Keratinocyte (primary cell): Measurements from ENCODE around the gene GLRX5. TPM values are rescaled to one million over a fixed set of nuclear protein-coding genes. Genes with fewer than 3 reads are reported as not detected.
A peak's percentile ranks its signal among the peaks of the same experiment; 100 is the strongest.

ENCODE experiments used
- DNase-seq: peaks from one replicate; pipeline ENCODE4 v3.0.0-alpha.2; 2011; ENCODE audit warnings: low read depth, missing footprints, low spot score
- FAIRE-seq: peaks from 2 replicates; lab custom pipeline; 2011; peaks lifted over from hg19 to GRCh38; lab: Jason Lieb, UNC
- H2AFZ ChIP-seq: 2 replicates; pipeline ENCODE4 v1.6.0; 2012; ENCODE audit warnings: low read length, control low read depth, inconsistent platforms; ENCODE audit not compliant: control insufficient read depth
- H3K27ac ChIP-seq: 2 replicates; pipeline ENCODE4 v1.5.1; 2011; ENCODE audit warnings: low read length; ENCODE audit not compliant: control insufficient read depth, insufficient read depth
- H3K27me3 ChIP-seq: 3 replicates; pipeline ENCODE4 v1.6.0; 2011; ENCODE audit warnings: low read length; ENCODE audit not compliant: control insufficient read depth, insufficient read depth; ENCODE audit errors: extremely low read depth
- H3K36me3 ChIP-seq, 2 experiments: 2 replicates in 1 of 2; 3 replicates in 1 of 2; pipeline ENCODE4 v1.5.1; 2011; ENCODE audit warnings: low read length in 2 of 2, mild to moderate bottlenecking in 1 of 2; ENCODE audit not compliant: control insufficient read depth in 2 of 2, insufficient read depth in 2 of 2; ENCODE audit errors: extremely low read depth in 1 of 2
- H3K4me1 ChIP-seq: 3 replicates; pipeline ENCODE4 v1.5.1; 2011; ENCODE audit warnings: low read length; ENCODE audit not compliant: control insufficient read depth, insufficient read depth; ENCODE audit errors: extremely low read depth
- H3K4me2 ChIP-seq: 3 replicates; pipeline ENCODE4 v1.6.0; 2011; ENCODE audit warnings: low read depth, low read length; ENCODE audit not compliant: control insufficient read depth, insufficient read depth; ENCODE audit errors: extremely low read depth
- H3K4me3 ChIP-seq, 3 experiments: fragments of 200-600 bp in 1 of 3; sonication (generic) in 1 of 3; 2 replicates in 2 of 3; 3 replicates in 1 of 3; pipeline ENCODE4 v1.5.1; 2011 to 2016; ENCODE audit warnings: low read length in 3 of 3, mild to moderate bottlenecking in 3 of 3, control low read depth in 2 of 3, inconsistent platforms in 1 of 3, low read depth in 1 of 3, mixed read lengths in 1 of 3, mixed run types in 1 of 3, moderate library complexity in 1 of 3; ENCODE audit not compliant: control insufficient read depth in 2 of 3, insufficient read depth in 2 of 3; ENCODE audit errors: extremely low read depth in 1 of 3
- H3K79me2 ChIP-seq: 2 replicates; pipeline ENCODE4 v1.6.0; 2012; ENCODE audit warnings: low read length; ENCODE audit not compliant: control insufficient read depth, insufficient read depth
- H3K9ac ChIP-seq: 3 replicates; pipeline ENCODE4 v1.6.0; 2011; ENCODE audit warnings: low read length; ENCODE audit not compliant: control insufficient read depth, insufficient read depth; ENCODE audit errors: extremely low read depth
- H3K9me1 ChIP-seq: 3 replicates; pipeline ENCODE4 v1.6.0; 2011; ENCODE audit warnings: low read length; ENCODE audit not compliant: control insufficient read depth, insufficient read depth; ENCODE audit errors: extremely low read depth
- H3K9me3 ChIP-seq: 2 replicates; pipeline ENCODE4 v1.5.1; 2012; ENCODE audit warnings: low read depth, low read length; ENCODE audit not compliant: control insufficient read depth
- H4K20me1 ChIP-seq: 3 replicates; pipeline ENCODE4 v1.6.0; 2011; ENCODE audit warnings: low read length; ENCODE audit not compliant: control insufficient read depth, insufficient read depth; ENCODE audit errors: extremely low read depth
- EZH2 ChIP-seq: IDR thresholded peaks from one replicate; pipeline ENCODE4 v1.6.1; 2012; ENCODE audit warnings: inconsistent platforms, mild to moderate bottlenecking, low read length, moderate library complexity
- dilution Hi-C: fragments of 300-500 bp; cut with MboI; formaldehyde crosslinking; loops from one replicate; pipeline ENCODE4 v1.7.0; 2020; ENCODE audit warnings: low sequenced_read_pairs; ENCODE audit not compliant: extremely low pct_ligation_motif_present
- polyA plus RNA-seq, 5 experiments: library from polyadenylated mRNA; depleted of rRNA in 3 of 5; stranded (reverse) in 3 of 5; stranded (forward) in 1 of 5; unstranded in 1 of 5; fragments of >200 nt; gene quantifications; 1 replicate in 1 of 5; 2 replicates in 3 of 5; 3 replicates in 1 of 5; pipeline versions ENCODE4 v1.2.1 to v1.2.3, GENCODE V29; 2011 to 2012; ENCODE audit warnings: missing spikeins in 2 of 5, low read depth in 1 of 5, low replicate concordance in 1 of 5
- TF ChIP-seq, protein P1 (sequence below), 3 experiments: IDR thresholded peaks in 1 of 3; conservative IDR thresholded peaks in 1 of 3; optimal IDR thresholded peaks in 1 of 3; 2 replicates in 2 of 3; 3 replicates in 1 of 3; pipeline versions ENCODE3 to v1.5.1; 2011; ENCODE audit warnings: low read length in 3 of 3, mild to moderate bottlenecking in 3 of 3, moderate library complexity in 2 of 3, control low read depth in 1 of 3, inconsistent platforms in 1 of 3; ENCODE audit not compliant: insufficient read depth in 2 of 3; ENCODE audit errors: extremely low read depth in 1 of 3

The GLRX5 gene
- polyA plus RNA-seq, 1 donor (not counting 4 experiments of a cell fraction or from before 2014, with no cell fraction given): 60.9 TPM

DNA sequence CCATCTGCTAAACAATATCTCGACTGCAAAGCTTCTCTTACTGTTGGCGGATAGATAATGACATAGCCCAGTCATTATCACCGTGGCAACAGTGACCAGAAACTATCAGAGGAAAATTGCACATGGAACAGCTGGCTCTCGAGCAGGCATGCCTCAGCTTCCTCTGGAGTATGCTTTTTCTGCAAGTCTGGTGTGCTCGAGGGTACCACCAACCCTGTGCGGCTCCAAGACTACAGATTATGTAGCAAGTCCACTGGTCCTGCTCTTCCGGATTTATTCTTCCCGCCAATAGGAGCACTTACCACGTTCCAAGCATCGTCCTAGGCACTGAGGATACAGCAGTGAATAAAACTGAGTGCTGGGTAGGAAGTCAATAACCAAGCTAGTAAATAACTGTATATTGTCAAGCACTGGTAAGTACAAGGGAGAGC is 1.4 kb upstream of the GLRX5 start:
- H4K20me1 ChIP-seq: peaks cover 11% of the 10 kb centered on the region

DNA sequence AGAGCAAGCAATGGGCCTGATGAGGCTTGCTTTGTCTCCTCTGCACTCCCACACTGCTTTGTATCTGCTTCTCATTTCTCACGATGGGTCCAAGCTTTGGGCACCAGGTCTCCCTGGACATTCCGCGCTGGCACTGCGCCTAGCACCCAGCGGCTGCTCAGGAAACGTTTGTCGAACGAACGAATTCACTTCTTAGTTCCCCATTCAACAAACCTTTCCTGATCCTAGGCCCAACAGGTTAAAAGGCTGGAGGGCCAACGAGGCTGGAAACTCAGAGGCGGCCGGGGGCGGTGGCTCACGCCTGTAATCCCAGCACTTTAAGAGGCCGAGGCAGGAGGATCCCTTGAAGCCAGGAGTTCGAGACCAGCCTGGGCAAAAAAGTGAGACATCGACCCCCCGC is 1.0 kb upstream of the GLRX5 start:
- Histone ChIP-seq H2AFZ (peak overlapping the region; percentile 32), H3K36me3 (peaks cover 1 to 6% of the 10 kb centered on the region in 2 experiments), H3K27me3 (no peaks in the 10 kb centered on the region), H3K27ac (peak overlapping the region; percentile 73), H3K9me1 (peaks cover 2% of the 10 kb centered on the region), H3K4me3 (peak overlapping the region; percentile 83 to 95 (median 94)), H3K79me2 (peaks cover 88% of the 10 kb centered on the region), H4K20me1 (peaks cover 11% of the 10 kb centered on the region), H3K4me2 (peak overlapping the region; percentile 97), H3K9me3 (no peaks in the 10 kb centered on the region), H3K4me1 (peaks cover 43% of the 10 kb centered on the region), H3K9ac (peak overlapping the region; percentile 83)
- FAIRE-seq (no peak), DNase-seq (no peak)
- TF ChIP-seq EZH2: no peak
- TF ChIP-seq, protein P1, sequence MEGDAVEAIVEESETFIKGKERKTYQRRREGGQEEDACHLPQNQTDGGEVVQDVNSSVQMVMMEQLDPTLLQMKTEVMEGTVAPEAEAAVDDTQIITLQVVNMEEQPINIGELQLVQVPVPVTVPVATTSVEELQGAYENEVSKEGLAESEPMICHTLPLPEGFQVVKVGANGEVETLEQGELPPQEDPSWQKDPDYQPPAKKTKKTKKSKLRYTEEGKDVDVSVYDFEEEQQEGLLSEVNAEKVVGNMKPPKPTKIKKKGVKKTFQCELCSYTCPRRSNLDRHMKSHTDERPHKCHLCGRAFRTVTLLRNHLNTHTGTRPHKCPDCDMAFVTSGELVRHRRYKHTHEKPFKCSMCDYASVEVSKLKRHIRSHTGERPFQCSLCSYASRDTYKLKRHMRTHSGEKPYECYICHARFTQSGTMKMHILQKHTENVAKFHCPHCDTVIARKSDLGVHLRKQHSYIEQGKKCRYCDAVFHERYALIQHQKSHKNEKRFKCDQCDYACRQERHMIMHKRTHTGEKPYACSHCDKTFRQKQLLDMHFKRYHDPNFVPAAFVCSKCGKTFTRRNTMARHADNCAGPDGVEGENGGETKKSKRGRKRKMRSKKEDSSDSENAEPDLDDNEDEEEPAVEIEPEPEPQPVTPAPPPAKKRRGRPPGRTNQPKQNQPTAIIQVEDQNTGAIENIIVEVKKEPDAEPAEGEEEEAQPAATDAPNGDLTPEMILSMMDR (optimal IDR thresholded peaks at IDR 0.05 in 1 of 3, IDR thresholded peaks at IDR 0.05 in 1 of 3, conservative IDR thresholded peaks at IDR 0.05 in 1 of 3; ENCODE audit: extremely low read depth in 1 of 3, insufficient read depth in 2 of 3, low read length in 3 of 3): no peak
- dilution Hi-C loops: no loop called here

More for the DNA sequence above, 1.4 kb upstream of the GLRX5 start:
- no peak for DNase-seq
- peaks cover 1 to 6% of the 10 kb centered on the region in 2 experiments for H3K36me3 ChIP-seq
- peak overlapping the region; percentile 97 for H3K4me2 ChIP-seq
- peak; percentile 34 for FAIRE-seq
- peak overlapping the region; percentile 32 for H2AFZ ChIP-seq
- H3K27me3 ChIP-seq: no peaks in the 10 kb centered on the region
- H3K9me3 ChIP-seq: no peaks in the 10 kb centered on the region
- dilution Hi-C loops: no loop called here
- H3K9me1 ChIP-seq: peaks cover 2% of the 10 kb centered on the region
- peaks cover 86% of the 10 kb centered on the region for H3K79me2 ChIP-seq
- no peak for TF ChIP-seq EZH2
- TF ChIP-seq, protein P1 (optimal IDR thresholded peaks at IDR 0.05 in 1 of 3, IDR thresholded peaks at IDR 0.05 in 1 of 3, conservative IDR thresholded peaks at IDR 0.05 in 1 of 3; ENCODE audit: extremely low read depth in 1 of 3, insufficient read depth in 2 of 3, low read length in 3 of 3): no peak
- H3K9ac ChIP-seq: peak overlapping the region; percentile 83
- H3K4me1 ChIP-seq: peaks cover 43% of the 10 kb centered on the region
- peak overlapping the region; percentile 83 to 95 (median 94) for H3K4me3 ChIP-seq
- peak overlapping the region; percentile 73 for H3K27ac ChIP-seq
